ENCODE results near the gene HIP1. TPM values are rescaled to one million over a fixed set of nuclear protein-coding genes. Genes with fewer than 3 reads are reported as not detected.
A peak's percentile ranks its signal among the peaks of the same experiment; 100 is the strongest.

HIP1 gene
- polyA plus RNA-seq, 1 of the 3 experiments (the other 2 are of a cell fraction): 11.3 TPM

GRCh38 chr7:75743455-75743859, 4.7 kb upstream of the HIP1 start (continued):
- TF ChIP-seq JUND (IDR thresholded peaks at IDR 0.05) (no peak), USF2 (IDR thresholded peaks at IDR 0.05; ENCODE audit: borderline replicate concordance, low read depth, low read length) (no peak), MEF2A (IDR thresholded peaks at IDR 0.05; ENCODE audit: borderline replicate concordance, low read depth) (no peak)
- TF ChIP-seq, protein P1, sequence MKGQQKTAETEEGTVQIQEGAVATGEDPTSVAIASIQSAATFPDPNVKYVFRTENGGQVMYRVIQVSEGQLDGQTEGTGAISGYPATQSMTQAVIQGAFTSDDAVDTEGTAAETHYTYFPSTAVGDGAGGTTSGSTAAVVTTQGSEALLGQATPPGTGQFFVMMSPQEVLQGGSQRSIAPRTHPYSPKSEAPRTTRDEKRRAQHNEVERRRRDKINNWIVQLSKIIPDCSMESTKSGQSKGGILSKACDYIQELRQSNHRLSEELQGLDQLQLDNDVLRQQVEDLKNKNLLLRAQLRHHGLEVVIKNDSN (IDR thresholded peaks at IDR 0.05; ENCODE audit: borderline replicate concordance, low read depth): no peak

DNA sequence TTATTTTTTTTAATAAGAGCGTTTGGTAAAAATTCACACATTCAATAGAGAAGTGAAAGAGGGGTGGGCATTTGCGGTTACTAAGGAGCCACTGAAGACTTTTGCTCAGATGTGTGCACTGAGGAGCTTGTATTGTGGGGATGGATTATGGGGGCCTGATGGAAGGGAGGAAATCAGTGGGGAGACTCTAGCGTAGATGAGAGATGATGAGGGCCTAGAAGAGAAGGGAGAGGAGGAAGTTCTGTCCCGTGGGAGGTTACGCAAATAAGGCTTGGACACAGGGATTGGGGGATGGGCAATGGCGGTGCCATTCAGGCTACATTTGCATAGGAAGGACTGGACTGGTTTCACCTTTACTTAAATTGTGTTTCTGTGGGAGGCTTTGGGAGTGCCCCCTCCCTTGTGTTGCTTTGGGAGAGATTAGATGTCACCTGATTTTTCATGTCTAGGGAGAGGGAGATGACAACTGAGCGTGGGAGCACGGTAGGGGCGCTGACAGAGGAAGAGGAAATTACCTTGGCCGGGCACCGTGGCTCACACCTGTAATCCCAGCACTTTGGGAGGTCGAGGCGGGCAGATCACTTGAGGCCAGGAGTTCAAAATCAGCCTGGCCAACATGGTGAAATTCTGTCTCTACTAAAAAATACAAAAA, 2.2 kb upstream of the HIP1 start:
- no peaks in the 10 kb centered on the region for H3F3A ChIP-seq (replicated peaks; ENCODE audit: insufficient read depth)
- 85% methylated on average over 13 of the region's 13 CpGs for WGBS (ENCODE audit: low lambda C conversion rate)
- H3K4me1 ChIP-seq (ENCODE audit: control insufficient read depth in 1 of 2, insufficient read depth in 2 of 2, low read depth in 1 of 2, low read length in 1 of 2): peaks cover 0 to 5% of the 10 kb centered on the region in 2 experiments; a peak in 1 of 4 replicates
- TF ChIP-seq CHD2 (IDR thresholded peaks at IDR 0.05; ENCODE audit: low read length, partially characterized antibody) (no peak), MXI1 (IDR thresholded peaks at IDR 0.05; ENCODE audit: low read depth, low read length) (no peak), GABPA (IDR thresholded peaks at IDR 0.05; ENCODE audit: low read depth) (no peak)
- DNase-seq: no peak
- H3K36me3 ChIP-seq (replicated peaks in 1 of 2; ENCODE audit: control insufficient read depth in 1 of 2, insufficient read depth in 2 of 2, low read length in 1 of 2): no peaks in the 10 kb centered on the region
- H3K9ac ChIP-seq: no peak overlapping the region
- H2AFZ ChIP-seq (ENCODE audit: low read depth): no peak overlapping the region
- no peaks in the 10 kb centered on the region for H3K79me2 ChIP-seq (ENCODE audit: insufficient read depth)
- H3K9me3 ChIP-seq: no peaks in the 10 kb centered on the region
- H4K20me1 ChIP-seq (ENCODE audit: insufficient read depth): no peaks in the 10 kb centered on the region
- H3K27ac ChIP-seq (ENCODE audit: low read depth in 2 of 2, low read length in 1 of 2): no peak overlapping the region
- no peak overlapping the region for H3K4me2 ChIP-seq
- no peaks in the 10 kb centered on the region for H3K27me3 ChIP-seq (ENCODE audit: insufficient read depth)
- ChIA-PET POLR2A (no interaction called here), CTCF (interaction anchor here (1.8 to 4.1 kb wide), 2 partner anchors 16 to 21 kb away, joined by 6 to 18 read pairs; no protein-coding TSS in a partner anchor)
- H3K9me2 ChIP-seq: no peaks in the 10 kb centered on the region
- no peak overlapping the region for H3K4me3 ChIP-seq (ENCODE audit: low read depth in 2 of 2, low read length in 1 of 2)

DNA sequence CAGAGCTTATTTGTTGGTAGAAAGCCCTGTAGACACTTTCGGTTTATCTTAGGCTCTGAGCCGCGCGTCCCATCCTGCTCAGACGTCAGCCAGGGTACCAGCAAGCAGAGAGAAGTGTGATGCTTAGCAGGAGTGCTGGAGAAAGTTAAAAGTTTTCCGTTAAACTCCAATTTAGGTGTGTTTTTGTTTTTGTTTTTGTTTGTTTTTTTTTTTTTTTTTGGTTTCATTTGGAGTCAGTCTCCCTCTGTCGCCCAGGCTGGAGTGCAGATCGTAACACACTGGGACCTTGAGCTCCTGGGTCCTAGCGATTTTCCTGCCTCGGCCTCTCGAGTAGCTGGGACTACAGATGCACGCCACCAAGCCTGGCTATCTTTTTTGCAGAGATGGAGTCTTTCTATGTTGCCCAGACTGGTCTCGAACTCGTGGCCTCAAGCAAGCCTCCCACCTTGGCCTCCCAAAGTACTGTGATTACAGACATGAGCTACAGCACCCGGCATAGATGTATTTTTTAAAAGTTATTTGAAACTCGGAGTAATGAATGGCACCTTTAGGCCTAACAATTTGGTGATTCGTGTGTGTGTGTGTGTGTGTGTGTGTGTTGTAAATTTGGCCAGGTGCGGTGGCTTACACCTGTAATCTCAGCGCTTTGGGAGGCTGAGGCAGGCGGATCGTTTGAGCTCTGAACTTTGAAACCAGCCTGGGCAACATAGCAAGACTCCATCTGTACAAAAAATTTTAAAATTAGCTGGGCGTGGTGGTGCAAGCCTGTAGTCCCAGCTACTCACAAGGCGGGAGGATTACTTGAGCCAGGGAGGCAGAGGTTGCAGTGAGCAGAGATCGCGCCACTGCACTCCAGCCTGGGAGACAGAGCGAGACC, 1.3 kb upstream of the HIP1 start:
- POLR2A ChIA-PET: no interaction called here

More for the DNA sequence above, 1.3 kb upstream of the HIP1 start:
- Histone ChIP-seq H4K20me1 (ENCODE audit: insufficient read depth) (no peaks in the 10 kb centered on the region), H3K4me3 (ENCODE audit: low read depth in 2 of 2, low read length in 1 of 2) (peak overlapping the region; percentile 61 to 84), H3K27me3 (ENCODE audit: insufficient read depth) (no peaks in the 10 kb centered on the region), H2AFZ (ENCODE audit: low read depth) (peak overlapping the region; percentile 96), H3K9ac (peak overlapping the region; percentile 51), H3K79me2 (ENCODE audit: insufficient read depth) (no peaks in the 10 kb centered on the region), H3K9me3 (no peaks in the 10 kb centered on the region), H3F3A (replicated peaks; ENCODE audit: insufficient read depth) (peaks cover under 1% of the 10 kb centered on the region), H3K27ac (ENCODE audit: low read depth in 2 of 2, low read length in 1 of 2) (peak overlapping the region; percentile 24 to 53; a peak in 3 of 4 replicates), H3K9me2 (no peaks in the 10 kb centered on the region), H3K36me3 (replicated peaks in 1 of 2; ENCODE audit: control insufficient read depth in 1 of 2, insufficient read depth in 2 of 2, low read length in 1 of 2) (no peaks in the 10 kb centered on the region), H3K4me1 (ENCODE audit: control insufficient read depth in 1 of 2, insufficient read depth in 2 of 2, low read depth in 1 of 2, low read length in 1 of 2) (peaks cover 0 to 5% of the 10 kb centered on the region in 2 experiments; a peak in 1 of 4 replicates), H3K4me2 (peak overlapping the region; percentile 82)
- WGBS (ENCODE audit: low lambda C conversion rate): 69% methylated on average over 26 of the region's 26 CpGs
- no peak for DNase-seq
- TF ChIP-seq JUND (IDR thresholded peaks at IDR 0.05): no peak
- TF ChIP-seq YY1 (IDR thresholded peaks at IDR 0.05; ENCODE audit: low read depth): no peak
- 0 out of 2 replicates have a peak, but pooled peaks have one; percentile 5 for TF ChIP-seq SIN3A (IDR thresholded peaks at IDR 0.05; ENCODE audit: borderline replicate concordance, low read depth, low read length)
- no peak for TF ChIP-seq TCF12 (IDR thresholded peaks at IDR 0.05)
- CTCF ChIA-PET: interaction anchor here (0.9 to 2.4 kb wide), 3 partner anchors 17 to 127 kb away, joined by 3 to 16 read pairs (median 6); no protein-coding TSS in a partner anchor
